Parathyroid adenoma (tissue), 2 donors: Measurements from ENCODE around the gene PRR33.
"Not testable (repeated sequence)": the region's sequence is repeated elsewhere in the genome, so short reads cannot be mapped to it uniquely, and the experiment has no call there.

Experiments used
- H2AFZ ChIP-seq: fragments of 300-600 bp; sonication (generic); one replicate; pipeline ENCODE4 v1.7.0; 2017; ENCODE audit warnings: antibody characterized with exemption, mild to moderate bottlenecking
- H3K27ac ChIP-seq: fragments of 300-600 bp; sonication (generic); one replicate; pipeline ENCODE4 v1.7.0; 2017
- H3K27me3 ChIP-seq: fragments of 300-600 bp; sonication (generic); one replicate; pipeline ENCODE4 v1.7.0; 2017; ENCODE audit warnings: low read length; ENCODE audit not compliant: control insufficient read depth, insufficient read depth
- H3K36me3 ChIP-seq: fragments of 300-600 bp; sonication (generic); one replicate; pipeline ENCODE4 v1.7.0; 2017; ENCODE audit warnings: low read length; ENCODE audit not compliant: control insufficient read depth, insufficient read depth
- H3K4me1 ChIP-seq: fragments of 300-600 bp; sonication (generic); one replicate; pipeline ENCODE4 v1.7.0; 2017; ENCODE audit warnings: control low read depth
- H3K4me2 ChIP-seq: fragments of 300-600 bp; sonication (generic); one replicate; pipeline ENCODE4 v1.7.0; 2017; ENCODE audit warnings: low read length
- H3K4me3 ChIP-seq: fragments of 300-600 bp; sonication (generic); one replicate; pipeline ENCODE4 v1.7.0; 2017; ENCODE audit warnings: low read depth, low read length
- H3K79me2 ChIP-seq: fragments of 300-600 bp; sonication (generic); one replicate; pipeline ENCODE4 v1.7.0; 2017; ENCODE audit warnings: control low read depth
- H3K9ac ChIP-seq: fragments of 300-600 bp; sonication (generic); one replicate; pipeline ENCODE4 v1.7.0; 2017; ENCODE audit warnings: mild to moderate bottlenecking
- H3K9me3 ChIP-seq: fragments of 300-600 bp; sonication (generic); one replicate; pipeline ENCODE4 v1.7.0; 2017; ENCODE audit warnings: low read length; ENCODE audit not compliant: control insufficient read depth
- TF ChIP-seq, protein P1 (sequence below): fragments of 300-600 bp; sonication (generic); IDR thresholded peaks from one replicate; pipeline ENCODE4 v1.7.0; 2017; ENCODE audit warnings: antibody characterized with exemption, mild to moderate bottlenecking
- donor health status: primary hyperparathyroidism.

The PRR33 gene

DNA sequence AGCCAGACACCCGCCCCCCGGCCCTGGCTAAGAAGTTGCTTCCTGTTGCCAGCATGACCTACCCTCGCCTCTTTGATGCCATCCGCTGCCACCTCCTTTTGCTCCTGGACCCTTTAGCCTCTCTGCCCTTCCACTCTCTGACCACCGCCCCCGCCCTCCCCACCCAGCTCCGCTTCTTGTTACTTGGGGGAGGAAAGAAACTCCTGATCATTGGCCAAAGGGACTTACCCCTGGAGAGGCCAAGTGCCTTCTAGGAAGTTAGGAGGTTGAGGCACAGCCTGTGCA lies at the start of gene PRR33:
Gene PRR33 (minus strand): TSS at position 65 of the 285 bp plus-strand sequence. CDS start 1,311 bp downstream, outside the sequence.
- Histone ChIP-seq H3K4me2 (no peak within 1 kb of the TSS), H3K4me3 (no peak within 1 kb of the TSS), H2AFZ (no peak within 1 kb of the TSS), H3K4me1 (no peaks in the 10 kb centered on the region), H3K36me3 (no peaks in the 10 kb centered on the region), H3K9me3 (no peaks in the 10 kb centered on the region), H3K79me2 (no peaks in the 10 kb centered on the region), H3K27me3 (no peaks in the 10 kb centered on the region), H3K27ac (no peak within 1 kb of the TSS), H3K9ac (no peak within 1 kb of the TSS)
- TF ChIP-seq, protein P1, sequence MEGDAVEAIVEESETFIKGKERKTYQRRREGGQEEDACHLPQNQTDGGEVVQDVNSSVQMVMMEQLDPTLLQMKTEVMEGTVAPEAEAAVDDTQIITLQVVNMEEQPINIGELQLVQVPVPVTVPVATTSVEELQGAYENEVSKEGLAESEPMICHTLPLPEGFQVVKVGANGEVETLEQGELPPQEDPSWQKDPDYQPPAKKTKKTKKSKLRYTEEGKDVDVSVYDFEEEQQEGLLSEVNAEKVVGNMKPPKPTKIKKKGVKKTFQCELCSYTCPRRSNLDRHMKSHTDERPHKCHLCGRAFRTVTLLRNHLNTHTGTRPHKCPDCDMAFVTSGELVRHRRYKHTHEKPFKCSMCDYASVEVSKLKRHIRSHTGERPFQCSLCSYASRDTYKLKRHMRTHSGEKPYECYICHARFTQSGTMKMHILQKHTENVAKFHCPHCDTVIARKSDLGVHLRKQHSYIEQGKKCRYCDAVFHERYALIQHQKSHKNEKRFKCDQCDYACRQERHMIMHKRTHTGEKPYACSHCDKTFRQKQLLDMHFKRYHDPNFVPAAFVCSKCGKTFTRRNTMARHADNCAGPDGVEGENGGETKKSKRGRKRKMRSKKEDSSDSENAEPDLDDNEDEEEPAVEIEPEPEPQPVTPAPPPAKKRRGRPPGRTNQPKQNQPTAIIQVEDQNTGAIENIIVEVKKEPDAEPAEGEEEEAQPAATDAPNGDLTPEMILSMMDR, result no peak

DNA sequence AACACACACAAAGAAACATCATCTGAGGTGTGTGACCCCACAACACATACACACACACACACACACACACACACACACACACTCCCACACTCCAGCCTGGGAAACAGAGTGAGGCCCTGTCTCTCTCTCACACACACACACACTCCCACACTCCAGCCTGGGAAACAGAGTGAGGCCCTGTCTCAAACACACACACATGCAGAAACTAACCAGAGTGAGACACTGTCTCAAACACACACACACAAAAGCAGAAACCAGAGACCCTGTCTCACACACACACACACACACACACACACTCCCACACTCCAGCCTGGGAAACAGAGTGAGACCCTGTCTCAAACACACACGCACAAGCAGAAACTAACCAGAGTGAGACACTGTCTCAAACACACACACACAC lies 48.1 kb upstream of the PRR33 start:
- H3K27me3 ChIP-seq, H3K9me3 ChIP-seq, H3K36me3 ChIP-seq, H3K4me2 ChIP-seq, H3K4me3 ChIP-seq, H2AFZ ChIP-seq, H3K79me2 ChIP-seq, H3K27ac ChIP-seq, H3K4me1 ChIP-seq, H3K9ac ChIP-seq: not testable (repeated sequence)

DNA sequence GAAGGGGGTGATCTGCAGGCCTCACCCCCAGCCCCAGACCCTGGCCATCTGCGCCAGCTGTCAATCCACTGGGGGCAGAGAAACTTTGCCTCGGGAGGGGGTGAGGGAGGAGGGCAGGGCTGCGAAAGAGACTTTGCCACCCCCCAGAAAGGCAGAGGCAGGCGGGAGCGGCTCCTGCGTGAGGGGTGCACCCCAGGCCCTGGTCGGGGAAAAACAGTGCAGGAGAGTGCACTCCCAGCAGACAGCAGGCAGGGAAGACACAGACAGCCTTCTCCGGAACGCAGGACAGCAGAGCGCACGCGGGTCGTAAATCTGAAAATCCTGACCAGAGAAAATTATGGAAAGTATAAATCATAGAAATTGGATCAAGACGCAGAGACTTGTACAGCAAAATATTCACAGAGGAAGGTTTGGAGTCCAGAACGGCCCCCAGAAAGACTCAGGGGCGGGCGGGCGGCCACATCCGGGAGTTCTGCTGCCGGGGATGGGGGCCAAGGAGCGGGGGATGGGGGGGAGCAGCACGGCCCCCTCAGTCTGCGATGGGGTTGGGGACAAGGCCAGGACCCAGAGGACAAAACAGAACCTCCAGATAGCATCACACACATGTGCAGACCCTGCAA lies 47.4 kb upstream of the PRR33 start:
- Histone ChIP-seq H3K4me3 (no peak overlapping the region), H3K9ac (no peak overlapping the region), H3K27me3 (no peaks in the 10 kb centered on the region), H3K36me3 (no peaks in the 10 kb centered on the region), H3K4me2 (no peak overlapping the region), H2AFZ (no peak overlapping the region), H3K27ac (no peak overlapping the region), H3K9me3 (no peaks in the 10 kb centered on the region), H3K4me1 (no peaks in the 10 kb centered on the region), H3K79me2 (no peaks in the 10 kb centered on the region)
- TF ChIP-seq, protein P1, result no peak

DNA sequence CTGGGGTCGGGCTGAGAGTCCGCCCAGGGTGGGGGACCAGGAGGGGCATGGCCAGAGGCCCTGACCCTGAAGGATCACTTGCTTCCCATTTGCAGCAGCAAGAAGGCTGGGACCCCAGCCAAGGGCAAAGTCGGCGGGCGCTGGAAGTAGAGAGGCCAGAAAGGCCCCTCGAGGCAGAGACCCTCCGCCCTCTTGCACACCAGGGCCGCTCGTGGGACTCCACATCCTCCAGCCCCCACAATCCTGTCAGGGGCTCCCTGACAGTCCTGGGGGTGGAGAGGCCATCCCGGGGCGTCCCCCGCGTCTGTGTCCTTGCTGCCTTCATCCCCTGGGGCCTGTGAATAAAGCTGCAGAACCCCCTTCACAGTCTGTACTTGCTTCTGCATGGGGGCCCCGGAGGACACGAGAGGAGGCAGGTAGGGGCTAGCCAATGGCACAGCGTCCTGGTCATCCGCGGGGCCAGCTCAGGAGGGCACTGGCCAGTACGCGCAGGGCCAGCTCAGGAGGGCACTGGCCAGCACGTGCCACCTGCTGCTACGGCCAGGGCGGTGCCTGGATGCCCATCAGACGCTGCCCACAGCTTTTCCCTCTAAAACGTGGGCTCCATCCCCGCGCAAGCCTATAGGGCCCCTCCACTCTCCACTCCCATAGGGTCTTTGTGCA lies 46.8 kb upstream of the PRR33 start:
- no peak overlapping the region for H3K27ac ChIP-seq

DNA sequence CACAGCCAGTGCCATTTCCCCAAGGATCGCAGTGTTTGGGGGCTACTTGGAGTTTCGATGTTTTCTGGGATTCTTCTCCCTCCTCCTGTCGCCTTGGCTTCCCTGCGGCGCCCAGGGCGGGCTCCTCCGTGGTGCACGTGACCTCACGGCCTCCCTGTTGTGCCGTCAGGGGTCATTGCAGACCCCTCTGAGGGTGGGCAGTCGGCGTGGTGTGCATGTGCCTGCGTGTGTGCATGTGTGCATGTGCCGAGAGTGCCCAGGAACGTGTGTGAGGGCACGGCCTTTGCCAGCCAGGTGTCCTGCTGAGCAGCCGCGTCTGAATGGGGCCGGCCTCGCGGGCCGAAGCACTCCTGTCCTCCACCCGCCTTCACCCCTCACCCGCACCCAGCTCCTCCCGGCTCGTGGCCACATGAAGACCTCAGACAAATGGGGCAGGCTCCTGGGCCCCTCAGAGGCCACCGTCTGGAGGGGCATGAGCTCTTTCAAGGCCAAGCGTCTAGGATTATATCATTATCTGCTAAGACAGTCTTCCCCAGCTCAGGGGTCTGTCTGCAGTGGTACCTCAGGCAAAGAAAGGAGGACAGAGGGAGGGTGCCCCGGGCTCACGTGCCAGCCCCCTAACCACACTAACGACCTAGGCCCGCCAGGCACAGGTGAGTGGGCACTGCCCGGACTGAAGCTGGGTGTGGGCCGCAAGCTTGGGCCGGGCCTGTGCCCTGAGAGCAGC lies 46.1 kb upstream of the PRR33 start:
- no peak overlapping the region for H2AFZ ChIP-seq
- H3K27me3 ChIP-seq, result no peaks in the 10 kb centered on the region
- H3K36me3 ChIP-seq, result no peaks in the 10 kb centered on the region
- no peak overlapping the region for H3K4me3 ChIP-seq
- H3K4me2 ChIP-seq, result no peak overlapping the region
- H3K9ac ChIP-seq, result no peak overlapping the region
- H3K27ac ChIP-seq, result no peak overlapping the region
- no peaks in the 10 kb centered on the region for H3K9me3 ChIP-seq
- TF ChIP-seq, protein P1, result no peak
- H3K4me1 ChIP-seq, result no peaks in the 10 kb centered on the region
- no peaks in the 10 kb centered on the region for H3K79me2 ChIP-seq

More for the DNA sequence above, 46.8 kb upstream of the PRR33 start:
- Histone ChIP-seq H3K4me1 (no peaks in the 10 kb centered on the region), H3K4me2 (no peak overlapping the region), H3K4me3 (no peak overlapping the region), H3K9me3 (no peaks in the 10 kb centered on the region), H3K79me2 (no peaks in the 10 kb centered on the region), H3K27me3 (no peaks in the 10 kb centered on the region), H3K9ac (no peak overlapping the region), H2AFZ (no peak overlapping the region), H3K36me3 (no peaks in the 10 kb centered on the region)
- TF ChIP-seq, protein P1, result no peak
